Kasumi-1 (cell line): ENCODE measurements around the gene TIAL1.
A peak's percentile ranks its signal among the peaks of the same experiment; 100 is the strongest.
"Not testable (repeated sequence)": the region's sequence is repeated elsewhere in the genome, so short reads cannot be mapped to it uniquely, and the experiment has no call there.

Source experiments
- DNase-seq, 2 experiments: peaks; one replicate each; lab custom pipeline; 2025; lab: John Stamatoyannopoulos, UW

TIAL1 gene

GRCh38 chr10:119549247-119549999 is 47.3 kb downstream of the TIAL1 start:
- DNase-seq: no peak

- no peak for DNase-seq
Observed at GRCh38 chr10:119546009-119546408, 50.8 kb downstream of the TIAL1 start.

DNA sequence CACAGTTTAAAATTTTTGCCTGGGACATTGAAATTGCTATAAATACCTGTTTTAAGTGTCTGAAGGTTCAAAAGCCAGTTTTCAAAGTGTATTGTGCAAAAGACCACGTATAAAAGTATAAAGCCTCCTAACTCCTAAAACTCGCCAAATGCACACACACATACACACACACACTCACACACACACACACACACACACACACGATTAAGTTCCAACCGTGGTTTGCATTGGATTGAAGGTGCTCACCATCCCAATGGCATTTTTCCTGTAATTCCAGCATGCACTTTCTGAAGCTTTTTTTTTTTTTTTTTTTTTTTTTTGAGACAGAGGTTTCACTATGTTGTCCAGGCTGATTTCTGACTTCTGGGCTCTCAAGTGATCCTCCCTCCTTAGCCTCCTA is 51.5 kb downstream of the TIAL1 start:
- DNase-seq: no peak

- DNase-seq: no peak
Observed at GRCh38 chr10:119543814-119544642, 52.7 kb downstream of the TIAL1 start.

DNA sequence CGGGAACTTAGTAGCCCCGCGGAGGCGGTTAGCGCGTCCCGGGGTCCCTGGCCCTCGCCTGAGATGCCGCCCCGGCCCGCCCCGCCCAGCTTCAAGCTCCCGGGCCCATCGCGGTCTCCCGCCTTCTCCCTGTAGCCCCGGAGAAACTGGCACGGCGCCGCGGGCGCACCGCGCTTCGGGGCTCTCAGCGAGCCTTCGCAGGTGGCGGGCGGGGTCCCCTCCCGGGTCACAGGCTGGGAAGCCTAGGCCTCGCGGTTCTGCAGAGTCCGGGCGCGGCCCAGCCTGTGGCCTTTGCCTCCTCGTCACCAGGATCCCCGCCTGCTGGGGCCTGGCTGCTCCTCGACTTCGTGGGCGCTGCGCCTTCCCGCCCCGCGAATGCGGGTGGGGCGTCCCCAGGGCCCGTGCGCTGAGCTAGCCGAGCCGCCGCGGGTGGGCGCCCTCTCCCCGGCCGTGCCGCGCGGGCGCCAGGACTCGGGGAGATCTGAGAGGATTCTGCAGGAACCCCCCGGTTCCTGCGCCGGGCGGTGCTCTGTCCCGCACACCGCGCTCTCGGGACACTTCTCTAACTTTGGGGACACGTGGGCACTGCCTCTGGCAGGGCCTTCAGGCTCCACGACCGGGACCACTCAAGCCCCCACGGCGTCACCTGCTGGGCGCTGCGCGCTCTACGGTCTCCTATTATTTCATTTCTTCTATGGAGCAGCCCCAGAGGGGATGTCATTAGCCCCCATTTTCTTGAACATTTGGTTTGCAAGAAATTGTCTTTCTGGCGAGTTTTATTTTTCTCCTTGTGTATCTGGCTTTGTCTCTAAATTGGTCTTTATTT is 53.6 kb downstream of the TIAL1 start:
- peak; percentile 81 to 91 for DNase-seq

- DNase-seq: peak; percentile 92 to 94
Observed at GRCh38 chr10:119542357-119542987, 54.3 kb downstream of the TIAL1 start, which contains the start of gene RGS10. RGS10 (minus strand) TSS chr10:119542719; CDS start chr10:119542638, 81 bp downstream.

DNA sequence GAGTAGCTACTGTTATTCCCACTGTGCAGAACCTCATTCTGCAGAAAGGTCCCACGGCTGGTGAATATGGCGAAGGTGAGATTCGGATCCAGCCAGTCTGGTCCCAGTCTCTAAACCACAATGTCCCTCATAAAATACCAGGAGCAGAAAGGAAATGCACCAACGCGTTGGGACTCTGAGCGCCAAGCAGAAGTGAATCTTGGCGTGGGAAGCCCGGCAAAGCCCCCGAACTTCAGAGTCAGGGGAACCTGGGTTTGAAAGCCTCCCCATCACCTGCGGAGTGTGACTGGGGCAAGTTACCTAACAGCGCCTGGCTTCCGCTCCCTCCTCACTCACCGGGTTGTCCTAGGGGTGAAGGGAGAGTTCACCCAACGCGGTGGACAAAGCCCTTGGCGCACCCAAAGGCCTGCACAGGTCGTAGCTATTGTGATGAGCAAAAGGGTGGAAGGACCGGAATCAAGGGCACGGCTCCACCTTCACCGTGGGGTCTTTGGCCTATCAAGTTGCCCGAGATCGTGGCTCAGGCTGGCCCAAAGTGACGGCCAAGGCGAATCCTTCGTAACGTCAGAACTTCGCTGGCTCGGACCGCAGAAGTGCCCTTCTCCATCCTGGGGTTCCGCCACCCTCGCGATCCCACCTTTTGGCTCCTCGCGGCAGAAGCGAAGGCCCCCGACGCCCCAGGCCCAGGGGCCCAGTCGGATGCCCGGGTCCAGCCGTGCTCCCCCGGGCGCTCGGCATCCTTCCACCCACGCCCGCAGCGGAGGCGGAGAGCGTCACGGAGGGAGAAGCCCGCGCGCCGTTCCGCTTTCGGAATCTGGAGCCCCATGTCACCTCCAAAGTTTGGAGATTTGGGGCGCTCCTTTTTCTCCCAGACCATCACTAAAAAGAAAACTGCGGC is 55.1 kb downstream of the TIAL1 start:
- DNase-seq: peak in 1 of 2 experiments; percentile 79

- no peak for DNase-seq
Observed at GRCh38 chr10:119541046-119541445, 55.7 kb downstream of the TIAL1 start.

DNA sequence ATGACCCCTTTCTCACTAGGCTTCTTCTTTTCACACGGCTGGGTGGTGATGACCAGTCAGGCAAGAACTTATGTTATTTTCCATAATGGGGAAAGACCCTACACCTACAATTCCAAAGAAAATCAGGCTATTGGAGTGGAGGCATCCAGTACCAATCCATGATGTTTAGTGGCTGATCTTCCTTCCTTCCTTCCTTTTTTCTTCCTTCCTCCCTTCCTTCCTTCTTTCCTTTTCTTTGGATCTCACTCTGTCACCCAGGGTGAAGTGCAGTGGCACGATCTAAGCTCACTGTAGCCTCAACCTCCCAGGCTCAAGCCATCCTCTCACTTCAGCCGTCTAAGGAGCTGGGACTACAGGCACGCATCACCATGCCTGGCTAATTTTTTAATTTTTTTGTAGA is 56.7 kb downstream of the TIAL1 start:
- DNase-seq: no peak

DNA sequence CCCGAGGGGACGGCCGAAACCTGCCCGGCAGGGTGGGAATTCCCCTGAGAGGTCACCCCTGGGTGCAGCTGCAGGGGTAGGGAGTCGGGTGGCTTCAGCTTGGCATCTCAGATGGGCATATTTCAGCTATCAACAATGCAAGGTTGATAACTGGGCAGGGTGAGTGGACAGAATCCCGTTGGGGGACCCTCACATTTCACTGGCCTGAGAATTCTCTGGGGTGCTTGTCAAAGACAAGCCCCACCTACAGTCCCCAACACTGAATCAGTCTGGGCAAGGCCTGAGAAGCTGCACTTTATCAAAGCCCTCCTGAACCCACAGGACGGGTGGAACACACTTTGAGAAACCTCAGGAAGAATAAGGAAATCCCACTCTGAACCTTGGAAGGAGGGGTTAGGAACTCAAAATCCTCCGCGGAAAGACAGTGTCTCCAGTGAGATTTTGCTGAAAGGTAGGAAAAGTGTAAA is 57.4 kb downstream of the TIAL1 start:
- DNase-seq: no peak

DNA sequence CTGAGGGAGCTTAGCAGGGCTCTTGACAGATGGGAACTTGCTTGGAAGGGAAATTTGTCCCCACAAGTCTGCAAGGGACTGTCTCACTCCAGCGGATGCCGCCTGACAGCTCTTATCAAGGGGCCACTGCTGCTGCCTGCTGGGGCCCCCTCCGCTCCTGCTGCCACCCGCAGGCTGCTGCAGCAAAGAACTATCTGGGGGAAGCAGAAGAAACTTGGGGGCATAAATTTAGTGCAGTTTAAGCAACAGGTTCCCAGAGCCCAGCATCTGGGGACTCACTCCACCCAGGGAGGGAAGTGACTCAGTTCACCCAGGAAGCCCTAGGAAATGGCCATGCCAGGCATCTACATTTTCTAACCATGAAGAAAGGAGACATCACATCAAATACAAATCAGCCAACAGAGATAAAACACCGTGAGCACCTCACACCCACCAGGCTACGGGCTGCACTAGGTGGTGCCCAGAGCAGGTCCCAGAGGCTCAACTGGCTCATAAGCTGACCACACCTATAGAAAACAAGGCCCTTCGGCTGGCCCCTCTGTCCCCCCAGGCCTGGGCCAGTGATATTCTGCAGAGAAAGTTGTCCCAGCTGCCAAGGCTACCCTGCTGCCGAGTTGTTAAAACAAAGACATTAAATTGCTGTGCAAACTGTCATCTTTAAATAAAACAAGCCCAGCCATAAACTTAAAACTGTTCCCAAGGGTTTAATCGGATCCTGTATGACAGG is 58.0 kb downstream of the TIAL1 start:
- peak; percentile 86 to 91 for DNase-seq

DNA sequence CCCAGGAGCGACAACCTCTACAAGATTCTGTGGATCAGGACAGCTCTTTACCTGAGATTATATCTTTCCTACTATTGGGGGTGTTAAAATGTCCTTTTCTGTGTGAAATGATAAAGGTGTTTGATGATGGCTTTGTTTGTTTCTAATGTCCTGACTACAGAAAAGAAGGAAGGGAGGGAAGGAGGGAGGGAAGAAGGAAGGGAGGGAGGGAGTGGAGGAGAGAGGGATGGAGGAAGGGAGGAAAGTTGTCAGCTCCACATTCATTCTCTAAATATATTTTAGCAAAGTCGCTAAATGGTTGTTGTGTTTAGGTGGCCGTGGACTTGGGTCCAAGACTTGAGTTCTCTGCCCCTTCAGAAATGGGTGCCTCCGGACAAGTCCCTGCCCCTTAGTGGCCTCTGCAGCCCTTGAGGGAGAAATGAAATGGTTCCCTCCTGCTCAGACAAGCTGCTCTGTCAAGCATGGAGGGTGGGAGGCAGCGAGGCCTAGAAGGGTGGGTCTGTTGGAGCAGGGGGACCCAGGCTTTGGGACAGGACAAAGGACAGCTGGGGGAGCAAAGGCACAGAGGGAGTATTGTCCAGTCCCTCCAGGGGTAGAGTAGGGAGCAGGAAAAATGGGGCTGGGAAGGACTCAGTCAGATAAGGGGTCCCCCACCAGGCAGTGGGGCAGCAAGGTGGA is 58.7 kb downstream of the TIAL1 start:
- DNase-seq: no peak

- DNase-seq: no peak
Observed at GRCh38 chr10:119536508-119537025, 60.2 kb downstream of the TIAL1 start.

- DNase-seq: no peak
Observed at GRCh38 chr10:119535837-119536507, 60.8 kb downstream of the TIAL1 start.

- no peak for DNase-seq
Observed at GRCh38 chr10:119535305-119535704, 61.5 kb downstream of the TIAL1 start.

DNA sequence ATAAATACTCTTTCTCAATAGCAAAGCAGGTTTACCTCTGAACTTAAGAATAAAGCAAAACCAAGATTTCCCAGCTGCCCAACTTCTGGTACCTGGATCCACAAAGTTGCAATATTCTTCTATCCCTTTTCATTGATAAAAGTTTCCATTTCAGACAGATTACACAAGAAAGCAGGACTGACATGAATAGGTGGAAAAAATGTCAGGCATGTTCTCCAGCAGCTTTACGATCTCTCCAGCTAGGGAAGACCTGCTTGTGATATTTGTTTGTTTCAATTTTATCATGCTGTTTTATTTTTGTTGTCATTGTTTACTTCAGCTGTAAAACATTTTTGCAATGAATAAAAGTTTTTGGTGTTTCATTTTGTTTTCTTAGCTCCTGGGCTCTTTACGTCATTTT is 63.3 kb downstream of the TIAL1 start:
- DNase-seq: no peak

DNA sequence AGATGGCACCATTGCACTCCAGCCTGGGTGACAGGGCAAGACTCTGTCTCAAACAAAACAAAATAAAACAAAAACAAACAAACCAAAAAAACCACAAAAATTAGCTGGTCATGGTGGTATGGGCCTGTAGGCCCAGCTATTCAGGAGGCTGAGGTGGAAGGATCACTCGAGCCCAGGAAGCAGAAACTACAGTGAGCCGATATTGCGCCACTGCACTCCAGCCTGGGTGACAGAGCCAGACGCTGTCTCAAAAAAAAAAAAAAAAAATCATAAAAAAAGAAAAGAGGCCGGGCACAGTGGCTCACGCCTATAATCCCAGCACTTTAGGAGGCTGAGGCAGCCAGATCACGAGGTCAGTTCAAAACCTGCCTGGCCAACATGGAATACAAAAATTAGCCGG is 64.0 kb downstream of the TIAL1 start:
- DNase-seq: peak; percentile 16 to 22

DNA sequence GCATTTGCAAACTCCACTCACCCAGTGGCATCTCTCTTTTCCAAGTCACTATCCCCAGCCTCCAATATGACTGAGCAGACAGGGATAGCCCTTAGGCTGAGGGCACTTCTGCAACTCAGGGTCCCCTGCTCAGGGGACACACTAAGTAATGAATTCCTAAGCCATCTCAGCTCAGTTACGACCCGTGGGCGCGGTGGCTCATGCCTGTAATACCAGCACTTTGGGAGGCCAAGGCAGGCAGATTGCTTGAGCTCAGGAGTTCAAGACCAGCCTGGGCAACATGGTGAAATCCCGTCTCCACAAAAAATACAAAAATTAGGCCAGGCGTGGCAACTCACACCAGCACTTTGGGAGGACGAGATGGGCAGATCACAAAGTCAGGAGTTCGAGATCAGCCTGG is 64.5 kb downstream of the TIAL1 start:
- not testable (repeated sequence) for DNase-seq

DNA sequence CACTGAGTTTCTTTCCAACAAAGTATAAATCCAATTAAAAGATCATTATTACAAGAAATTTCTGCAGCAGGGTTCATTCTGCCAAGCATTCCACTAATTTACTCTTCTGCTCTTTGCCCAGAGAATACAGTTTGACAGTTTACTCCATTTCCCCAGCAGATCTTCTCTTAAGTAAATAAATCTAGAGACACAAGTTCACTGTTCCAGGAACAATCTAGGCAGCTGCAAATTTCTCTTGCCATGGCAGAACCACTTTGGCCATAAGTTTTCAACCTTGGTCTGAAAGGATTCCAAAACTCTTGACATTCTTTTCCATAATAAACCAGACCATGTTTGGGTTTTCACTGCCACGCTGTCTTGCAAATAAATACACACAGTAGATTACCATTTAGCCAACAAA is 65.7 kb downstream of the TIAL1 start:
- DNase-seq: no peak
